ENCODE results near the gene DLG2.

Gene DLG2

DNA sequence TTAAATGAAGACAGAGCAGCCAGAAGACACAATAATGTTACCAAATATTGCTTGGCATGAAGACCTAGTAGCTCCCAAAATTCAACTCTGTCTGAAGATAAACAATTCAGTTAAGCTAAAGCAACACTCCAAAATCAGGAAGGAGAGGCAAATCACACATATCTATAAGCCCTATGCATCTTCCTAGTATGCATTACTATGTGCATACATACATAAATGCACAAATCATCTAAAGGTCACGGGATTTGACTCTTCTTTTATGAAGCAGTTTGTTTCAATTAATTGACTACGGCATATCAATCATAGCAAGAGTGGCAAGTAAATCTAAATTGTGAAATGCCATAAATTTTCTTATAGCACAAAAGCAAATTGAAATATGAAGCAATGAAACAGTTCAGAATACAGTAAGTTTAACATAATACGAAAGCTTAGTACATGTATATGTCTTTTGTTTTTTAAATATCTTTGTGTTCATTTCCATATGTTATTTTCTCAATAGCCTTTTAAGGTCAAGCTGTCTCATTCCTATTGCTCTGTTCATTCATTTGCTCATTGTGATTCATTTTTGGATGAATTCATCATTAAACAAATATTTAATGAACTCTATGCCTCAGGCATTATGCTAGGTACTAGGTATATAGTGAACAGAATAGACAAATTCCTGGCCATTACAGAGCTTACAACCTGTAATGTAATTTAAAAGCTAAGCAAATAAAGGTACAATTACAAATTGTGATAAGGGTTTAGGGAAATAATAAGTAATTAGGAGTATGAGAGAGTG, 540.5 kb downstream of the DLG2 start:
- in situ Hi-C loops (cut with MboI; ENCODE audit: low sequenced_read_pairs, unreplicated experiment), result no loop called here
- DNase-seq (ENCODE audit: low spot score), result no peak
- TF ChIP-seq, protein P1, sequence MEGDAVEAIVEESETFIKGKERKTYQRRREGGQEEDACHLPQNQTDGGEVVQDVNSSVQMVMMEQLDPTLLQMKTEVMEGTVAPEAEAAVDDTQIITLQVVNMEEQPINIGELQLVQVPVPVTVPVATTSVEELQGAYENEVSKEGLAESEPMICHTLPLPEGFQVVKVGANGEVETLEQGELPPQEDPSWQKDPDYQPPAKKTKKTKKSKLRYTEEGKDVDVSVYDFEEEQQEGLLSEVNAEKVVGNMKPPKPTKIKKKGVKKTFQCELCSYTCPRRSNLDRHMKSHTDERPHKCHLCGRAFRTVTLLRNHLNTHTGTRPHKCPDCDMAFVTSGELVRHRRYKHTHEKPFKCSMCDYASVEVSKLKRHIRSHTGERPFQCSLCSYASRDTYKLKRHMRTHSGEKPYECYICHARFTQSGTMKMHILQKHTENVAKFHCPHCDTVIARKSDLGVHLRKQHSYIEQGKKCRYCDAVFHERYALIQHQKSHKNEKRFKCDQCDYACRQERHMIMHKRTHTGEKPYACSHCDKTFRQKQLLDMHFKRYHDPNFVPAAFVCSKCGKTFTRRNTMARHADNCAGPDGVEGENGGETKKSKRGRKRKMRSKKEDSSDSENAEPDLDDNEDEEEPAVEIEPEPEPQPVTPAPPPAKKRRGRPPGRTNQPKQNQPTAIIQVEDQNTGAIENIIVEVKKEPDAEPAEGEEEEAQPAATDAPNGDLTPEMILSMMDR (IDR thresholded peaks at IDR 0.05; ENCODE audit: borderline replicate concordance, control extremely low read depth, extremely low read depth, insufficient read depth, missing control alignments), result no peak

DNA sequence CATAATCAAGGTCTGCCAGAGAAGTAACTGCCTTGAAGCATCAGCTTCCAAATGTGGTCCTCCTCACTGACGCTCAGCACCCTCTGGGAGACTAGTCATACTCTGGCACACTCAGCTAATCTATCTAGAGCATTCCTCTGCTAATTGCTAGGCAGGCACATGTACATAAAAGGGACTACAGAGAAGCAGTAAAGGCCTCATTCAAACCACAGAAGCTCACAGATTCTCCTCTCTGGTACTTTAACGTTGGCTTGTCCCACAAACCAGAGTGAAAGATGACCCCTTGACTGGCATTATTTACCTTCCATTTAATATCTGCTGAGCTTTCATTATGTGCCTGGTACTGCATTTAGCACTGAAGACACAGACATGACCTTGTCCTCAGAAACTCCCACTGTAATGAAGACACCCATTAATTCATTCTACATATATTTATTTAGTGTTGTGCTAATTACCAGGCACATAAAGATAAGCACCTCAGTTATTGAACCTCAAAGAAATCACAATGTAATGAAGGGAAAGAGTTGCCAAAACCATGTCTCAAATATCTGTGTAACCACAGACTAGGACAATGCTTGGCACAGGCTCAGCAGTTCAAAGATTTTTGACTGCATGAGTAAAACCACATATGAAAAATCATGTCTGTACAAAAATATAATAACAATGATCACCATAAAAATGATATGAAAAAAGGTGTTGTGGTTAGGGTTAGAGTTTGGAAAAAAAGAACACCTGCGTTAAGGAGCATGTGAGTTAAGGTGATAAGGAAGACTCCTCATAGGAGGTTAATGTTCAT, 550.4 kb downstream of the DLG2 start:
- in situ Hi-C loops (cut with MboI; ENCODE audit: low sequenced_read_pairs, unreplicated experiment), result no loop called here
- TF ChIP-seq, protein P1 (IDR thresholded peaks at IDR 0.05; ENCODE audit: borderline replicate concordance, control extremely low read depth, extremely low read depth, insufficient read depth, missing control alignments), result no peak
- DNase-seq (ENCODE audit: low spot score), result no peak

DNA sequence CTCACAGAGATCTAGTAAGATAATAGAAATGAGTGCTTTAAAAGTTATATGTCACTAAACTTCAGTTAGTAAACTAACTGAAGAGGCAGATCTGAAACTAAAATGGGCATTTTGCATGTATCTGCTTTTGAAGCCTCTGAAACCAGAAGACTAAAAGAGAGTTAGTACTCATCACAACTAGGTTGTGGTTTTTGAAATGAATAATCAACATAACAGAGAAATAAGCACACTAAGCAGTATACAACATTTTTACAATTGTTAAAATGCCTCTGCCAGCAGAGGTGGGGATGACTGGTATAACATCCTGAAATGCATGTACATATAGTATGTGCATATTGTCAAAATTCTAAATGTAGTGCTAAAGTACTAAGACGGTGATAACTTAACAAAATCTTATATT, 564.5 kb downstream of the DLG2 start:
- no peak for DNase-seq (ENCODE audit: low spot score)
- in situ Hi-C loops (cut with MboI; ENCODE audit: low sequenced_read_pairs, unreplicated experiment), result no loop called here
- TF ChIP-seq, protein P1 (IDR thresholded peaks at IDR 0.05; ENCODE audit: borderline replicate concordance, control extremely low read depth, extremely low read depth, insufficient read depth, missing control alignments), result no peak

DNA sequence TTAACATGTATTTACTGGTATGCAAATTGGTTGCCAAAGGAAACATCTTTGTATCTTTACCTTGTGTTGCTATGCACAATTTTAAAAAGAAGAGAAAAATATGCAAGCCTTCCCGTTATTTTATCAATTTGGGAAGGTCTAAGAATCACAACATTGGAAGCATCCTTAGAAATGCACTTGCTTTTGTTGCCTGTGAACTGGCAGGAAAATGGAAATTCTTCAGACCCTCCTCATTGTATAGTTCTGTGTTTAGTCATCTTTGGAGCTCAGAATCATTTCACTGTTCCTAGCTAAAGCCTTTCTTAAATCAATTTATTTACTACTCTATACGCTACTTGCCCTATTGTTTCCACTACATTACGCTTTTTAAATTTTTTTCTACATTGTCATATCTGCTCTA, 574.5 kb downstream of the DLG2 start:
- DNase-seq (ENCODE audit: low spot score), result no peak
- in situ Hi-C loops (cut with MboI; ENCODE audit: low sequenced_read_pairs, unreplicated experiment), result no loop called here
- TF ChIP-seq, protein P1 (IDR thresholded peaks at IDR 0.05; ENCODE audit: borderline replicate concordance, control extremely low read depth, extremely low read depth, insufficient read depth, missing control alignments), result no peak

DNA sequence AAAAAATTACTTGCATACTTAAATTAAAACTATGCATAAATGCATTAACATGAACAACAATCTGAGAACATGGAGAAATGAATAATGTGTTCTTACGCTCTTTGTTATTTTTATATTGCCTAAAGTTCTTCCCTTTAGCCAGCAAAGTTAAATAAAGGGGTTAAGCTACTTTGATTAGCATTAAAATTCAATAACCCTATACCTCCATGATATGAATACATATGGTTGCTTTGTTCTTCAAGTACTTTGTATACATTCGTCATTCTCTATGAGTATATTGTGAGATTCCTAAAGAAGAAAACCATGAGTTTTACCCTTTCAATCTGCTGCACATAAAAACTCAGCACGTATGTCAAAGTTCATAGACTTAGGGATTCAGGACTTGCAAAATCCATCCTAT, 578.3 kb downstream of the DLG2 start:
- TF ChIP-seq, protein P1 (IDR thresholded peaks at IDR 0.05; ENCODE audit: borderline replicate concordance, control extremely low read depth, extremely low read depth, insufficient read depth, missing control alignments), result no peak
- no peak for DNase-seq (ENCODE audit: low spot score)
- in situ Hi-C loops (cut with MboI; ENCODE audit: low sequenced_read_pairs, unreplicated experiment), result no loop called here

DNA sequence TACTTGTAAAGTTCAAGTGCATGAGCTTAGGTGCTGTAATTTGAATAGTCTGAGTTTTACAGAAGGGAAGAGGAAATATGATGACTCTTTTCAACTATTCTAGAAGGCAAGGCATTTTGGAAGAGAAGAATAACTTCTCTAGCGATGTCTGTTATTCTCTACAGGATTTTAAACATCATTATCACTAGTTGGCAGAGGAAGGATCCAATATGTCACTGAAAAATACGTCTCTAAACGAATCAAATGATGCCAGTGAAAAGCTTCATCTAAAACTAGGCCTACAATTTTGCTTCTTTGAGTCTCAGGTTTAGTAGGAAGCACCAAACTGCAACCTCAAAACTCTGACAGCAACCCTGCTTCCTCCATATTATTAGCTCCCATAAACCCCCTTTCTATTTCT, 581.4 kb downstream of the DLG2 start:
- no peak for DNase-seq (ENCODE audit: low spot score)
- in situ Hi-C loops (cut with MboI; ENCODE audit: low sequenced_read_pairs, unreplicated experiment), result no loop called here
- TF ChIP-seq, protein P1 (IDR thresholded peaks at IDR 0.05; ENCODE audit: borderline replicate concordance, control extremely low read depth, extremely low read depth, insufficient read depth, missing control alignments), result no peak
